Left renal cortex interstitium (tissue), 4 donors: ENCODE results near the gene SGK2. TPM values are rescaled to one million over a fixed set of nuclear protein-coding genes. Genes with fewer than 3 reads are reported as not detected.
"Not testable (repeated sequence)": the region's sequence is repeated elsewhere in the genome, so short reads cannot be mapped to it uniquely, and the experiment has no call there.

Experiments used
- DNase-seq, 4 donors: peaks; one replicate each; pipeline ENCODE4 v3.0.0-alpha.2; 2013; ENCODE audit warnings: low read depth in 4 of 4, low spot score in 2 of 4, missing footprints in 1 of 4
- polyA plus RNA-seq, 4 donors: library from polyadenylated mRNA; unstranded; fragments of 120-200 nt; gene quantifications; one replicate each; pipeline ENCODE4 v1.2.1, GENCODE V29; 2013; ENCODE audit not compliant: insufficient read length in 4 of 4

Gene SGK2
- polyA plus RNA-seq, 4 donors: 29.1 to 76.5 (median 54.6) TPM

GRCh38 chr20:43588526-43588925 lies 29.7 kb downstream of the SGK2 start:
- DNase-seq: not testable (repeated sequence)

- no peak for DNase-seq
Measured at GRCh38 chr20:43590036-43590391, 31.2 kb downstream of the SGK2 start.

DNA sequence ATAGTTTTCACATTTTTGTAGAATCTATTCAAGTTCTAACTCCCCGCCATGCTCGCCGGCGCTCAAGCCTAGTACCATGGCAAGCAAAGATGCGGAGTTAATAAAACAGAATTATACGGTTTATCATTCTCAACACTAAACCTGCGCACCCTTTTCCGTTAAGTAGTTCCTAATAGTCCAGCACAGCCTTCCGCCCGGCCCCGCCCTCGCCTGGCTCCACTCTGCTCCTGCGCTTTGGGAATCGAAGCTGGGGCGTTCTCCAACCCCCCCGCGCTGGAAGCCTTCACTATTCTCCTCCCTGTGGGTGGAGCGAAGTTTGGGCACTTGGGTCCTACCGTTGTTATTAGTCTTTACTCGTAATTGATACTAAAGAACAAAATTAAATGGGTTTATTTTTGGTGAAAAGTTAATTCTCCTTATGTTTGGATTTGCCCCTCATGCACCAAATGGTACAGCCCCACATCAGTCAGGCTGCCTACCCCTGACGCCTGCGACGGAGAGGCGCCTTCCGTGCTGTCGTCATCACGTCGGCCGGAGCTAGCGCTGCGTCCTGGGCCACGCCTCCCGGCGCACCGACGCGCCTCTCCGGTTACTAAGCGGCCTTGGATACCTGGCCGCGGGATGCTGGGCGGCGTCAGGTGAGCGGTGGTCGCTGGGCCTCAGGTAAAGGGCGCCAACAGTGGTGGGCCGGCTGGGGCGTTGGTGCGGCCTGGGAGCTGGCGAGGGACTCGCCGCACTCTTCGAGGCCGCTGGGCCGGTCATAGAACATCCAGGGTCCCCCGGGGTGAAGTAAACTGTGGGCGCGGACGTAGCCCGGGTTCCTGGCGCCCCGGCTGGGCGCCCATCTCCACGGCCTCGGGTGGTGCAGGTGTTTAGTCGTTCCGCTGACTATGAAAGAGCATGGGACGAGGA lies 31.8 kb downstream of the SGK2 start, which contains the start of gene IFT52:
IFT52 (plus strand) TSS at position 546 of the 912 bp plus-strand sequence. CDS start 3,762 bp downstream, outside the sequence.
- peak; percentile 88 to 97 (median 90) for DNase-seq

- not testable (repeated sequence) for DNase-seq
Measured at GRCh38 chr20:43601960-43602359, 43.1 kb downstream of the SGK2 start.

- no peak for DNase-seq
Measured at GRCh38 chr20:43603124-43603523, 44.3 kb downstream of the SGK2 start.

GRCh38 chr20:43605715-43606114 lies 46.9 kb downstream of the SGK2 start:
- DNase-seq: no peak

- DNase-seq: not testable (repeated sequence)
Measured at GRCh38 chr20:43607278-43607677, 48.5 kb downstream of the SGK2 start.

GRCh38 chr20:43631598-43631997 lies 72.8 kb downstream of the SGK2 start:
- no peak for DNase-seq

Other genes with a start within 250 kb of the SGK2 start
- 100 to 1,000 TPM; 230 to 442 (median 344) TPM for gene SRSF6, start 101.1 kb upstream of the SGK2 start, polyA plus RNA-seq
- gene L3MBTL1, start 51.3 kb upstream of the SGK2 start, polyA plus RNA-seq: 10 to 100 TPM in 2 of 4 donors, 1 to 10 TPM in 2; 9.5 to 33.2 (median 20.9) TPM
- 10 to 100 TPM; 62.8 to 86.2 (median 73.8) TPM for gene IFT52, start 31.9 kb downstream of the SGK2 start, polyA plus RNA-seq
- 10 to 100 TPM; 21.1 to 30.8 (median 27.3) TPM for gene MYBL2, start 108.1 kb downstream of the SGK2 start, polyA plus RNA-seq
- not detected for gene GTSF1L, start 168.0 kb downstream of the SGK2 start, polyA plus RNA-seq